SU-DHL-6 (cell line): ENCODE data around the gene ABL2.

Source experiments
- CTCF ChIP-seq: fragments of 200-600 bp; sonication (generic); IDR thresholded peaks from one replicate; pipeline ENCODE4 v1.5.1; 2017; ENCODE audit warnings: antibody characterized with exemption, mild to moderate bottlenecking, low read length, moderate library complexity; ENCODE audit not compliant: insufficient read depth, poor library complexity, severe bottlenecking
- EZH2phosphoT487 ChIP-seq: fragments of 200-600 bp; sonication (generic), shearing (Covaris generic); conservative IDR thresholded peaks from 2 replicates; pipeline ENCODE4 v1.6.1; 2018; ENCODE audit warnings: mild to moderate bottlenecking, antibody characterized with exemption, low read length, moderate library complexity, mixed read lengths

GRCh38 chr1:179155615-179156014 is 73.9 kb downstream of the ABL2 start:
- no peak for TF ChIP-seq CTCF
- no peak for TF ChIP-seq EZH2phosphoT487
